MM.1S (cell line): ENCODE results near the gene PARP15.
"Not testable (repeated sequence)": the region's sequence is repeated elsewhere in the genome, so short reads cannot be mapped to it uniquely, and the experiment has no call there.

Experiments
- DNase-seq: peaks from one replicate; pipeline ENCODE4 v3.0.0-alpha.2; 2015
- H2AFZ ChIP-seq: fragments of 300-600 bp; sonication (generic); 2 replicates; pipeline ENCODE4 v1.6.0; 2016; ENCODE audit warnings: antibody characterized with exemption, low read length
- H3F3A ChIP-seq: fragments of 300-600 bp; sonication (generic); 2 replicates; pipeline ENCODE4 v1.6.1; 2016; ENCODE audit warnings: mild to moderate bottlenecking, antibody characterized with exemption, low read length, moderate library complexity, mixed read lengths; ENCODE audit not compliant: insufficient read depth
- H3K27ac ChIP-seq: fragments of 300-600 bp; sonication (generic); 2 replicates; pipeline ENCODE4 v1.5.1; 2016; ENCODE audit warnings: mild to moderate bottlenecking, low read length
- H3K27me3 ChIP-seq: fragments of 300-600 bp; sonication (generic); replicated peaks from 2 replicates; pipeline ENCODE4 v1.6.0; 2016; ENCODE audit warnings: low read length; ENCODE audit not compliant: insufficient read depth
- H3K36me3 ChIP-seq: fragments of 300-600 bp; sonication (generic); replicated peaks from 2 replicates; pipeline ENCODE4 v1.6.1; 2016; ENCODE audit warnings: mild to moderate bottlenecking, low read length, mixed read lengths; ENCODE audit not compliant: insufficient read depth
- H3K4me1 ChIP-seq: fragments of 300-600 bp; sonication (generic); 2 replicates; pipeline ENCODE4 v1.6.1; 2016; ENCODE audit warnings: low read length, mixed read lengths
- H3K4me2 ChIP-seq: fragments of 300-600 bp; sonication (generic); 2 replicates; pipeline ENCODE4 v1.6.0; 2016; ENCODE audit warnings: low read depth, low read length
- H3K4me3 ChIP-seq: fragments of 300-600 bp; sonication (generic); 2 replicates; pipeline ENCODE4 v1.5.1; 2016; ENCODE audit warnings: low read length, mixed read lengths
- H3K79me2 ChIP-seq: fragments of 300-600 bp; sonication (generic); 2 replicates; pipeline ENCODE4 v1.6.1; 2016; ENCODE audit warnings: mixed run types, low read length, mixed read lengths
- H3K9ac ChIP-seq: fragments of 300-600 bp; sonication (generic); 2 replicates; pipeline ENCODE4 v1.6.1; 2016; ENCODE audit warnings: low read length, mixed read lengths
- H3K9me2 ChIP-seq: fragments of 300-600 bp; sonication (generic); replicated peaks from 2 replicates; pipeline ENCODE4 v1.6.1; 2016; ENCODE audit warnings: mild to moderate bottlenecking, low read length, mixed read lengths; ENCODE audit not compliant: insufficient read depth
- H3K9me3 ChIP-seq: fragments of 300-600 bp; sonication (generic); replicated peaks from 2 replicates; pipeline ENCODE4 v1.6.1; 2016; ENCODE audit warnings: mild to moderate bottlenecking, low read length, mixed read lengths; ENCODE audit not compliant: insufficient read depth
- H4K20me1 ChIP-seq: fragments of 300-600 bp; sonication (generic); 2 replicates; pipeline ENCODE4 v1.6.1; 2016; ENCODE audit warnings: mild to moderate bottlenecking, low read length, moderate library complexity, mixed read lengths; ENCODE audit not compliant: insufficient read depth
- CTCF ChIP-seq: fragments of 300-600 bp; sonication (generic); IDR thresholded peaks from 2 replicates; pipeline ENCODE4 v1.5.1; 2016; ENCODE audit warnings: antibody characterized with exemption, low read length, mixed read lengths
- EZH2 ChIP-seq: fragments of 300-600 bp; sonication (generic); optimal IDR thresholded peaks from 2 replicates; pipeline ENCODE3; 2017; ENCODE audit warnings: low read depth, mild to moderate bottlenecking, antibody characterized with exemption, low read length, mixed read lengths
- EZH2phosphoT487 ChIP-seq: fragments of 300-600 bp; sonication (generic); IDR thresholded peaks from 2 replicates; pipeline ENCODE4 v1.6.1; 2018; ENCODE audit warnings: antibody characterized with exemption, low read length

PARP15 gene

GRCh38 chr3:122564155-122564912, 13.1 kb upstream of the PARP15 start, which contains the start of the genes DTX3L and PARP9:
Gene DTX3L, plus strand, starts transcription at chr3:122564338. Its CDS starts 89 bp downstream, at chr3:122564427.
Gene PARP9, minus strand, starts transcription at chr3:122564300. Its CDS starts 4,680 bp downstream, at chr3:122559620.
- peak within 1 kb of the TSS; percentile 68 for H3K9ac ChIP-seq
- H3K79me2 ChIP-seq = no peaks in the 10 kb centered on the region
- H3K9me2 ChIP-seq = no peaks in the 10 kb centered on the region
- no peaks in the 10 kb centered on the region for H4K20me1 ChIP-seq
- H3K4me3 ChIP-seq = peak within 1 kb of the TSS; percentile 65
- no peaks in the 10 kb centered on the region for H3K36me3 ChIP-seq
- no peak for TF ChIP-seq EZH2phosphoT487
- no peak for TF ChIP-seq EZH2
- TF ChIP-seq CTCF = no peak
- no peaks in the 10 kb centered on the region for H3K9me3 ChIP-seq
- H2AFZ ChIP-seq = peak within 1 kb of the TSS; percentile 92
- peak within 1 kb of the TSS; percentile 83 for H3K4me2 ChIP-seq
- no peaks in the 10 kb centered on the region for H3K27me3 ChIP-seq
- H3F3A ChIP-seq = no peaks in the 10 kb centered on the region
- no peak within 1 kb of the TSS for H3K27ac ChIP-seq
- no peaks in the 10 kb centered on the region for H3K4me1 ChIP-seq
- DNase-seq = peak; percentile 56

- not testable (repeated sequence) for H3K9ac ChIP-seq, H2AFZ ChIP-seq, H3F3A ChIP-seq, H3K27ac ChIP-seq, H3K9me2 ChIP-seq, H3K27me3 ChIP-seq, H4K20me1 ChIP-seq, H3K4me2 ChIP-seq, H3K4me3 ChIP-seq, H3K4me1 ChIP-seq, H3K9me3 ChIP-seq, DNase-seq, H3K79me2 ChIP-seq, H3K36me3 ChIP-seq
These were observed 9.3 kb upstream of the PARP15 start for GRCh38 chr3:122568131-122568530.

- Histone ChIP-seq H3K36me3 (no peaks in the 10 kb centered on the region), H3K9me2 (no peaks in the 10 kb centered on the region), H3K27ac (no peak overlapping the region), H3K9me3 (no peaks in the 10 kb centered on the region), H3K4me3 (no peak overlapping the region), H3K9ac (no peak overlapping the region), H3K4me1 (no peaks in the 10 kb centered on the region), H3F3A (no peaks in the 10 kb centered on the region), H3K27me3 (no peaks in the 10 kb centered on the region), H2AFZ (no peak overlapping the region), H3K4me2 (no peak overlapping the region), H4K20me1 (no peaks in the 10 kb centered on the region), H3K79me2 (no peaks in the 10 kb centered on the region)
- no peak for DNase-seq
- TF ChIP-seq EZH2 (no peak), CTCF (no peak)
These were observed 8.7 kb upstream of the PARP15 start for GRCh38 chr3:122568755-122569154.

- H3K4me3 ChIP-seq = no peak overlapping the region
- H3K27ac ChIP-seq = no peak overlapping the region
- no peak overlapping the region for H3K4me2 ChIP-seq
- H3K36me3 ChIP-seq = no peaks in the 10 kb centered on the region
- no peaks in the 10 kb centered on the region for H3K27me3 ChIP-seq
- no peaks in the 10 kb centered on the region for H3K4me1 ChIP-seq
- no peaks in the 10 kb centered on the region for H3K9me2 ChIP-seq
- no peak overlapping the region for H3K9ac ChIP-seq
- H3K79me2 ChIP-seq = no peaks in the 10 kb centered on the region
- H2AFZ ChIP-seq = no peak overlapping the region
- no peaks in the 10 kb centered on the region for H4K20me1 ChIP-seq
- H3F3A ChIP-seq = no peaks in the 10 kb centered on the region
- no peak for DNase-seq
- no peaks in the 10 kb centered on the region for H3K9me3 ChIP-seq
- no peak for TF ChIP-seq EZH2phosphoT487
- no peak for TF ChIP-seq EZH2
- TF ChIP-seq CTCF = no peak
These were observed 4.5 kb upstream of the PARP15 start for GRCh38 chr3:122572940-122573412.
